ENCODE data around the gene PRIM2. TPM values are rescaled to one million over a fixed set of nuclear protein-coding genes. Genes with fewer than 3 reads are reported as not detected.

PRIM2 gene
- polyA plus RNA-seq, 1 donor from 2014 or later, result 9.1 TPM

Other genes starting within 250 kb of the PRIM2 start
- 22.3 TPM for gene ZNF451, start 227.4 kb upstream of the PRIM2 start, polyA plus RNA-seq
- gene BAG2, start 145.3 kb upstream of the PRIM2 start, polyA plus RNA-seq, result 4.5 TPM
- 0.74 TPM for gene RAB23, start 95.3 kb upstream of the PRIM2 start, polyA plus RNA-seq

Data from IgD-negative memory B cell (primary cell).